K562 treated with DMSO at 1 percent for 4 hours (cell line): ENCODE data around the gene WDR70. TPM values are rescaled to one million over a fixed set of nuclear protein-coding genes. Genes with fewer than 3 reads are reported as not detected.

Source experiments
- total RNA-seq: library from RNA; unstranded; fragments of 300-600 nt; gene quantifications from 2 replicates; pipeline ENCODE4 v1.2.3, GENCODE V29; 2022; ENCODE audit not compliant: insufficient read depth

WDR70 gene
- total RNA-seq: 17.3 and 18.0 TPM in 2 replicates

GRCh38 chr5:37379100-37379628 is at the start of gene WDR70:
Gene WDR70, plus strand, starts transcription at chr5:37379318. Its CDS starts 50 bp downstream, at chr5:37379368.

DNA sequence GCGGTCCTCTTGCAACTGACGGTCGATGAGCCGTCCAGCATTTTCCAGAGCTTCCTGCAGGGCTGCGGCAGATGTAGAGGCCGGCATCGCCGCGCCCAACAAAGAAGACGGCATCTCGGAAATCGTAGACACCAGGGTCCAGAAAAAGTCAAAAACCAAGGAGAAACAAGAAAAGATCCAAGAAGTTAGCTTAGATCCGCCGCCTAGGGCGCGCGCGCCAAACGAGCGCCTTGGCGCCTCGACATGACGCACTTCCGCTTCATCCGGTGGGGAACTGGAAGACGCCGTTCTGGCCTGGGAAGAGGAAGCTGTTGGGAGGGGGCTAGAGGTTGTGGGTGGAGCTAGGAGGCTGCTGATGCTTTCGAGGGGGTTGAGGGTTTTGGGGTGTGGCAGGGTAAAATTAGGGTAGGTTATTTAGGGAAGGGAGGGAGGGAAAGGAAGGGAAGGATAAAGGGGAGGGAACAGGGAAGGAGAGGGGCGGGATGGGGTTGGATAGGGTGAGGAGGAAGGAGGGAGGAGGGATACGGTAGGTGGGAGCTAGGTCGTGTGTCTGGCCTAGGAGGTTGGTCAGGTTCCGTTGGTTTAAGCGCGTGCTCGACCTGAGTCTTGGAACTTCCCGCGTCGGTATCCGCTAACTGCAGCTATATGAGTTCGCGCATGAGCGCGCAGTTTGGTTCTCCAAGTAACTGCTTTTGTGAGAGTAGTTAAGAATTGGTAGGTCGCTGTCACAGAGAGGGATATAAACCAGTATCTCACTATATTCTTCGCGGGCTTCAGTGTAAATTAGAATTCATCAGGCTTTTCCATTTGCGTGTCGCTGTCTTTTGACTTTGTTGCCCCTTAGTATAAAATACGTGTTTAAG is 8.0 kb upstream of the WDR70 start, which contains the start of gene NUP155:
Gene NUP155 (minus strand): TSS at position 243 of the 863 bp plus-strand sequence. CDS start 129 bp downstream, at position 114.

Other genes with a start within 250 kb of the WDR70 start
- gene CPLANE1, start 129.9 kb upstream of the WDR70 start, total RNA-seq: not detected in 2 replicates
- gene NUP155, start 8.2 kb upstream of the WDR70 start, total RNA-seq: 19.5 and 20.0 TPM in 2 replicates